Psoas muscle (tissue), 8 donors: Measurements from ENCODE around the gene KLHL29. TPM values are rescaled to one million over a fixed set of nuclear protein-coding genes. Genes with fewer than 3 reads are reported as not detected.
A peak's percentile ranks its signal among the peaks of the same experiment; 100 is the strongest.

Source experiments
- ATAC-seq, 4 donors: fragments of 200-7000 bp; cut with Tn5 transposase; one replicate each; pipeline ENCODE4 v1.9.1; 2020; ENCODE audit warnings: moderate library complexity in 3 of 4, mild to moderate bottlenecking in 2 of 4
- DNase-seq, 2 donors: peaks; one replicate each; pipeline ENCODE4 v3.0.0-alpha.2; 2020
- H3K27ac ChIP-seq: fragments of 200-600 bp; one replicate; pipeline ENCODE4 v1.8.0; 2022
- H3K27me3 ChIP-seq, 3 donors: fragments of 200-600 bp in 1 of 3; one replicate each; pipeline versions ENCODE4 v1.6.1 to v1.8.0; 2013 to 2022; ENCODE audit warnings: low read length in 2 of 3, mild to moderate bottlenecking in 2 of 3, moderate library complexity in 1 of 3; ENCODE audit not compliant: insufficient read depth in 3 of 3
- H3K36me3 ChIP-seq, 2 donors: fragments of 200-600 bp in 1 of 2; one replicate each; pipeline versions ENCODE4 v1.6.1 to v1.8.0; 2013 to 2022; ENCODE audit warnings: low read depth in 1 of 2, mild to moderate bottlenecking in 1 of 2, moderate library complexity in 1 of 2; ENCODE audit not compliant: insufficient read depth in 1 of 2
- H3K4me1 ChIP-seq: fragments of 200-600 bp; one replicate; pipeline ENCODE4 v1.8.0; 2022
- H3K4me3 ChIP-seq: fragments of 200-600 bp; one replicate; pipeline ENCODE4 v1.8.0; 2022; ENCODE audit warnings: mild to moderate bottlenecking
- H3K9me3 ChIP-seq: fragments of 200-600 bp; one replicate; pipeline ENCODE4 v1.8.0; 2022
- CTCF ChIP-seq: fragments of 200-600 bp; IDR thresholded peaks from one replicate; pipeline ENCODE4 v1.8.0; 2022; ENCODE audit warnings: antibody characterized with exemption
- WGBS, 3 donors: extraction: QIAGEN DNeasy Blood & Tissue Kit; methylation state at CpG; one replicate each; pipeline versions ENCODE4 v1.1.6 to v1.1.7; 2013; 5-methylcytosine and 5-hydroxymethylcytosine counted together
- intact Hi-C, 2 donors: fragments of 100-400 bp; cut with DNase I; formaldehyde crosslinking; loops; one replicate each; pipeline versions ENCODE4 v1.11.0 to v1.14.2; 2022
- polyA plus RNA-seq, 3 donors: library from polyadenylated mRNA; stranded (reverse); fragments of 200-250 nt; gene quantifications; one replicate each; pipeline ENCODE4 v1.2.3, GENCODE V29; 2013
- total RNA-seq, 4 donors: library from RNA; stranded (reverse); fragmentation: NEBNext Ultra II Directional in 2 of 4; extraction: Animal tissue kit (Norgen Biotek cat#: 25700) in 2 of 4; gene quantifications; one replicate each; pipeline versions ENCODE4 v1.2.1 to v1.2.4, GENCODE V29; 2021 to 2023
- donor health status: healthy with polysubstance abuse.
- donor health status: DM: no; HTN: no; CAD: no; lungs with moderate emphysema.
- donor health status: Bipolar disorder and iron deficiency.
- donor health status: healthy.
- donor health status: DM: yes; HTN: yes; CAD: no.
- donor health status: DM: no; HTN: no; CAD: no.
- donor health status: DM: no; HTN: no; CAD: no.
- donor health status: DM: yes; HTN: yes; CAD: no.

KLHL29 gene
- total and polyA plus RNA-seq, 7 donors: 4.4 to 14.1 (median 6.8) TPM

- ATAC-seq (no peak), DNase-seq (no peak)
- H3K9me3 ChIP-seq: no peaks in the 10 kb centered on the region
- no peaks in the 10 kb centered on the region for H3K36me3 ChIP-seq
- H3K4me1 ChIP-seq: peaks cover 25% of the 10 kb centered on the region
- intact Hi-C loops: loop anchor here in 1 of 2 donors (10.0 kb wide), 1 partner anchor 162 kb away; no protein-coding TSS in a partner anchor
- no peak overlapping the region for H3K4me3 ChIP-seq
- H3K27me3 ChIP-seq: no peaks in the 10 kb centered on the region
- H3K27ac ChIP-seq: no peak overlapping the region
- no peak for TF ChIP-seq CTCF
- 93 to 94% (median 94%) methylated on average over 31 of the region's 31 CpGs for WGBS, 3 donors
Measured at GRCh38 chr2:23423062-23423872, 38.3 kb downstream of the KLHL29 start.

DNA sequence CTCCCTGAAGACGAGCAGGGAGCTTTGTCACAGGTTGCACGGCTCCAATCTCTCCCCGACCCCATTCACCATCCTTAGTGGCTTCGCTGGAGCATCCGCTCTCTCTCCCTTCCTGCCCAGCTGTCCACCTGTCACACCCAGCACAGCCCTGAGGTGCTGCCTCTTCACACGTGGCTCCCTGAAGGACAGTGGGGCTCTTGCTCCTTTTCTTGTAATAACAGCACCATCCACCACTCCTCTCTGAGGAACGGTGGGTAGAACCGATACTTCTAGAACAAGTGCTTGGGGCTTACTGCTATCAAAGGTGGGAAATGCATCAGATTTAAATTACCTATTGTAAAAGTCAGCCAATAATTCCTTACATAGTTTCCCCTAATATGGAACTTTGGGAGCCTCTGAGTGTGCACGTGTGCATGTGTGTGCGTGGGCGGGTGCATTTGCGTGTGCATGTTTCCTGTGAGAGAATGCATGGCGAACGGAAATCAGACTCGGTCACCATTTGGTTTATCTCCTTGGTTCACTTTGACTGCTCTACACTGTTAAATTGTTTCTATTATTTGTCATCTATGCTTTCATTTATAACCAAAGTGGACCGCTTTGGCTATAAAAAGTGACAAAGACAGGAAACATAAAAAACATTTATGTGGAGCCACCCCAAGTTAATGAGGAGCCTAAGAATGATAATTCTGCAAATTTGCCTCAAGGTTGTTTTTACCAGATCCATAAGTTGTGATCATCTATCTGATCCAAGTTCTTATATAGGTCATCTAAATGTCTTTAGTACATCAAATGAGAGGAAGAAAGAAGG lies 39.1 kb downstream of the KLHL29 start:
- H3K27me3 ChIP-seq: no peaks in the 10 kb centered on the region
- peaks cover 33% of the 10 kb centered on the region for H3K4me1 ChIP-seq
- H3K4me3 ChIP-seq: no peak overlapping the region
- intact Hi-C loops: loop anchor here in 1 of 2 donors (10.0 kb wide), 1 partner anchor 161 kb away; no protein-coding TSS in a partner anchor
- H3K9me3 ChIP-seq: no peaks in the 10 kb centered on the region
- H3K27ac ChIP-seq: no peak overlapping the region
- H3K36me3 ChIP-seq: no peaks in the 10 kb centered on the region
- WGBS, 3 donors: 90 to 93% (median 92%) methylated on average over 16 of the region's 16 CpGs
- no peak for TF ChIP-seq CTCF
- ATAC-seq (no peak), DNase-seq (no peak)

DNA sequence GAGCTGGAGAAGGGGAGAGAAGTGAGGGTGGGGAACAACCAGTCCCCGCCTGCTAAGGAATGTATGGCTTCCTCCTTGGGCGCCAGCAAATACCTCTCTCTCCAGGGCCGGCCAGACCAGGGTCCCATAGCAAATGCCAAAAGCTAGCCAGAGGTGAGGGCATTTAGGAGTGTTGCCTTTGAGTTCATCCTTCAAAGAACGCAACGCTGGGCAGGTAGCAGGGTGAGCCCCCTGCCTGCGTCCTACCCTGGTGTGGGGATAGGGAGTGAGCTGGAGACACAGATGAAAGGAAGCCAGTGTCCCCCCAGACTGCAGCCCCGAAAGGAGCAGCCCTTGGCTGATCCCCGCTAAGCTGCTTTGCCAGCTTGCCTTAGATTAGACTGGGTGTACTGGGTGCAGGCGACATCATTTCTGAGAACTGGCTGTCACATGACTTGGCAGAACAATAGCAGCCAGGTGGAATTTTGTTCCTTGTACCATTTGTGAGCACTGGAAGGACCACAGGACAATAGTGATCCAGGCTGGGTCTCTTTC lies 40.4 kb downstream of the KLHL29 start:
- 76 to 84% (median 76%) methylated on average over 9 of the region's 9 CpGs for WGBS, 3 donors
- peaks cover 36% of the 10 kb centered on the region for H3K4me1 ChIP-seq
- intact Hi-C loops: loop anchor here in 1 of 2 donors (5.0 to 10.0 kb wide), 2 partner anchors 92 to 159 kb away; no protein-coding TSS in a partner anchor
- peak in 1 of 4 donors; percentile 3 for ATAC-seq
- no peak for DNase-seq
- H3K36me3 ChIP-seq: no peaks in the 10 kb centered on the region
- no peaks in the 10 kb centered on the region for H3K27me3 ChIP-seq
- no peak for TF ChIP-seq CTCF
- peak overlapping the region; percentile 88 for H3K27ac ChIP-seq
- H3K9me3 ChIP-seq: no peaks in the 10 kb centered on the region
- no peak overlapping the region for H3K4me3 ChIP-seq

GRCh38 chr2:23425885-23426262 lies 40.9 kb downstream of the KLHL29 start:
- intact Hi-C loops: loop anchor here in 1 of 2 donors (5.0 to 10.0 kb wide), 2 partner anchors 91 to 159 kb away; no protein-coding TSS in a partner anchor
- Histone ChIP-seq H3K4me1 (peaks cover 36% of the 10 kb centered on the region), H3K4me3 (no peak overlapping the region), H3K9me3 (no peaks in the 10 kb centered on the region), H3K36me3 (no peaks in the 10 kb centered on the region), H3K27me3 (no peaks in the 10 kb centered on the region), H3K27ac (peak overlapping the region; percentile 88)
- TF ChIP-seq CTCF: no peak
- DNase-seq (no peak), ATAC-seq (peak in 1 of 4 donors; percentile 5)
- 93 to 100% (median 93%) methylated on average over 3 of the region's 3 CpGs for WGBS, 3 donors
